HG02588 (cell line): ENCODE results near the gene POU4F3.

ENCODE experiments used
- ATAC-seq: cut with Tn5 transposase; IDR thresholded peaks from one replicate; pipeline ENCODE4 v1.9.1; 2021; ENCODE audit warnings: mild to moderate bottlenecking, moderate library complexity; ENCODE audit not compliant: unreplicated experiment

The POU4F3 gene

DNA sequence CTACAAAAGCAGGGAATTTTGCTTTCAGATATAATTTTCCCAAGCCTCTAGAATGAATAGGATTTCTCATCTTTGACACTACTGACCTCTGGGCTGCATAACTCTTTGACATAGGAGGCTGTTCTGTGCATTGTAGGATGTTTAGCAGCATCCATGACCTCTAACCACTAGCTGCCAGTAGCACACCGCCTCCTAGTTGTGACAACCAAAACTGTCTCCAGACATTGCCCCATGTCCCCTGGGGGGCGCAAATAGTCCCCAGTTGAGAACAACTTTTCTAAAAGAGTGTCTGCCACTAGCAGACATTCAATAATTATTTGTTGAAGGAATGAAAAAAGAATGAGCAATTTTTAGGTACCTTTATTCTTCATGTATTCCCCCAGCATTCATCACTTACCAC lies 51.8 kb downstream of the POU4F3 start:
- ATAC-seq, result no peak
